ENCODE results near the gene TWIST2.

- TF ChIP-seq, protein P1, sequence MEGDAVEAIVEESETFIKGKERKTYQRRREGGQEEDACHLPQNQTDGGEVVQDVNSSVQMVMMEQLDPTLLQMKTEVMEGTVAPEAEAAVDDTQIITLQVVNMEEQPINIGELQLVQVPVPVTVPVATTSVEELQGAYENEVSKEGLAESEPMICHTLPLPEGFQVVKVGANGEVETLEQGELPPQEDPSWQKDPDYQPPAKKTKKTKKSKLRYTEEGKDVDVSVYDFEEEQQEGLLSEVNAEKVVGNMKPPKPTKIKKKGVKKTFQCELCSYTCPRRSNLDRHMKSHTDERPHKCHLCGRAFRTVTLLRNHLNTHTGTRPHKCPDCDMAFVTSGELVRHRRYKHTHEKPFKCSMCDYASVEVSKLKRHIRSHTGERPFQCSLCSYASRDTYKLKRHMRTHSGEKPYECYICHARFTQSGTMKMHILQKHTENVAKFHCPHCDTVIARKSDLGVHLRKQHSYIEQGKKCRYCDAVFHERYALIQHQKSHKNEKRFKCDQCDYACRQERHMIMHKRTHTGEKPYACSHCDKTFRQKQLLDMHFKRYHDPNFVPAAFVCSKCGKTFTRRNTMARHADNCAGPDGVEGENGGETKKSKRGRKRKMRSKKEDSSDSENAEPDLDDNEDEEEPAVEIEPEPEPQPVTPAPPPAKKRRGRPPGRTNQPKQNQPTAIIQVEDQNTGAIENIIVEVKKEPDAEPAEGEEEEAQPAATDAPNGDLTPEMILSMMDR (conservative IDR thresholded peaks at IDR 0.05; ENCODE audit: low read length), result no peak
- no peak for TF ChIP-seq EZH2phosphoT487 (IDR thresholded peaks at IDR 0.05; ENCODE audit: borderline replicate concordance)
These were observed 49.4 kb downstream of the TWIST2 start for GRCh38 chr2:238897122-238897880.

Data from Loucy (cell line).